ENCODE results near the gene HOXD9. TPM values are rescaled to one million over a fixed set of nuclear protein-coding genes. Genes with fewer than 3 reads are reported as not detected.

HOXD9 gene
- total RNA-seq (0.75 TPM), polyA plus RNA-seq (ENCODE audit: insufficient read depth in 1 of 8, insufficient read length in 8 of 8, low replicate concordance in 1 of 8) (1 to 10 TPM; 1.7 to 8.8 (median 5.0) TPM)
- long read RNA-seq, donor 1, result 0 reads
- long read RNA-seq, donor 2, result 0 reads
- long read RNA-seq, donor 3, transcript HOXD9-201 (2 exons, 1,870 nt), result major isoform, 9 of 32 reads
- long read RNA-seq, donor 3, partial matches to known transcripts, result 23 of 32 reads
- long read RNA-seq, donor 3, other reads (novel, unspliced or antisense), result 0 of 32 reads
- long read RNA-seq, donor 4, transcript HOXD9-201 (2 exons, 1,870 nt), result major isoform, 5 of 5 reads
- long read RNA-seq, donor 4, partial matches to known transcripts, result 0 of 5 reads
- long read RNA-seq, donor 4, other reads (novel, unspliced or antisense), result 0 of 5 reads
- long read RNA-seq, donor 5, transcript HOXD9-201 (2 exons, 1,870 nt), result major isoform, 6 of 6 reads
- long read RNA-seq, donor 5, partial matches to known transcripts, result 0 of 6 reads
- long read RNA-seq, donor 5, other reads (novel, unspliced or antisense), result 0 of 6 reads
- long read RNA-seq, donor 6, partial matches to known transcripts, result 14 of 17 reads
- long read RNA-seq, donor 6, other reads (novel, unspliced or antisense), result 0 of 17 reads
- long read RNA-seq, donor 7, partial matches to known transcripts, result 0 of 2 reads
- long read RNA-seq, donor 7, other reads (novel, unspliced or antisense), result 0 of 2 reads
- long read RNA-seq, donor 8, partial matches to known transcripts, result 0 of 1 reads
- long read RNA-seq, donor 8, other reads (novel, unspliced or antisense), result 0 of 1 reads
- long read RNA-seq, donor 9, partial matches to known transcripts, result 0 of 1 reads
- long read RNA-seq, donor 9, other reads (novel, unspliced or antisense), result 0 of 1 reads
- long read RNA-seq, donor 10, partial matches to known transcripts, result 0 of 1 reads
- long read RNA-seq, donor 10, other reads (novel, unspliced or antisense), result 0 of 1 reads
- long read RNA-seq, donor 11, partial matches to known transcripts, result 0 of 2 reads
- long read RNA-seq, donor 11, other reads (novel, unspliced or antisense), result 0 of 2 reads

- H3K4me3 ChIP-seq (ENCODE audit: low read length), result peak within 1 kb of the TSS; percentile 57
- peaks cover 10% of the 10 kb centered on the region for H3K4me1 ChIP-seq (ENCODE audit: control insufficient read depth, insufficient read depth, low read length)
- under 1% methylated on average over 52 of the region's 84 CpGs for WGBS (ENCODE audit: insufficient coverage)
- peaks cover 89% of the 10 kb centered on the region for H3K27me3 ChIP-seq (ENCODE audit: control insufficient read depth, insufficient read depth, low read length)
- H3K36me3 ChIP-seq (ENCODE audit: control insufficient read depth, insufficient read depth, low read length), result no peaks in the 10 kb centered on the region
- no peak for DNase-seq
- no peak within 1 kb of the TSS for H3K27ac ChIP-seq (ENCODE audit: low read length)
- no peaks in the 10 kb centered on the region for H3K9me3 ChIP-seq (replicated peaks; ENCODE audit: control insufficient read depth, low read depth, low read length)
These were observed at the start of gene HOXD9 for GRCh38 chr2:176122683-176123410. Gene HOXD9 (plus strand): TSS chr2:176122719. CDS start chr2:176122769, 50 bp downstream.

GRCh38 chr2:176072951-176073904 lies 49.3 kb upstream of the HOXD9 start:
- WGBS (ENCODE audit: insufficient coverage), result 15% methylated on average over 20 of the region's 29 CpGs
- no peak for DNase-seq
- H3K27ac ChIP-seq (ENCODE audit: low read length), result no peak overlapping the region
- peaks cover 14% of the 10 kb centered on the region for H3K4me1 ChIP-seq (ENCODE audit: control insufficient read depth, insufficient read depth, low read length)
- H3K4me3 ChIP-seq (ENCODE audit: low read length), result no peak overlapping the region
- no peaks in the 10 kb centered on the region for H3K9me3 ChIP-seq (replicated peaks; ENCODE audit: control insufficient read depth, low read depth, low read length)
- H3K27me3 ChIP-seq (ENCODE audit: control insufficient read depth, insufficient read depth, low read length), result peaks cover 85% of the 10 kb centered on the region
- no peaks in the 10 kb centered on the region for H3K36me3 ChIP-seq (ENCODE audit: control insufficient read depth, insufficient read depth, low read length)

- 30% methylated on average over 2 of the region's 7 CpGs for WGBS (ENCODE audit: insufficient coverage)
- H3K36me3 ChIP-seq (ENCODE audit: control insufficient read depth, insufficient read depth, low read length), result no peaks in the 10 kb centered on the region
- peaks cover 13% of the 10 kb centered on the region for H3K4me1 ChIP-seq (ENCODE audit: control insufficient read depth, insufficient read depth, low read length)
- H3K4me3 ChIP-seq (ENCODE audit: low read length), result no peak overlapping the region
- peaks cover 85% of the 10 kb centered on the region for H3K27me3 ChIP-seq (ENCODE audit: control insufficient read depth, insufficient read depth, low read length)
- H3K27ac ChIP-seq (ENCODE audit: low read length), result no peak overlapping the region
- DNase-seq, result no peak
- no peaks in the 10 kb centered on the region for H3K9me3 ChIP-seq (replicated peaks; ENCODE audit: control insufficient read depth, low read depth, low read length)
These were observed 47.5 kb upstream of the HOXD9 start for GRCh38 chr2:176074919-176075425.

GRCh38 chr2:176075481-176075880 lies 47.0 kb upstream of the HOXD9 start:
- H3K27me3 ChIP-seq (ENCODE audit: control insufficient read depth, insufficient read depth, low read length), result peaks cover 83% of the 10 kb centered on the region
- H3K9me3 ChIP-seq (replicated peaks; ENCODE audit: control insufficient read depth, low read depth, low read length), result no peaks in the 10 kb centered on the region
- no peak for DNase-seq
- H3K4me1 ChIP-seq (ENCODE audit: control insufficient read depth, insufficient read depth, low read length), result peaks cover 13% of the 10 kb centered on the region
- WGBS (ENCODE audit: insufficient coverage), result 4% methylated on average over 7 of the region's 15 CpGs
- H3K4me3 ChIP-seq (ENCODE audit: low read length), result no peak overlapping the region
- H3K27ac ChIP-seq (ENCODE audit: low read length), result no peak overlapping the region
- no peaks in the 10 kb centered on the region for H3K36me3 ChIP-seq (ENCODE audit: control insufficient read depth, insufficient read depth, low read length)

GRCh38 chr2:176076063-176076462 lies 46.5 kb upstream of the HOXD9 start:
- Histone ChIP-seq H3K27me3 (ENCODE audit: control insufficient read depth, insufficient read depth, low read length) (peaks cover 83% of the 10 kb centered on the region), H3K4me1 (ENCODE audit: control insufficient read depth, insufficient read depth, low read length) (peaks cover 17% of the 10 kb centered on the region), H3K4me3 (ENCODE audit: low read length) (no peak overlapping the region), H3K27ac (ENCODE audit: low read length) (no peak overlapping the region), H3K36me3 (ENCODE audit: control insufficient read depth, insufficient read depth, low read length) (no peaks in the 10 kb centered on the region), H3K9me3 (replicated peaks; ENCODE audit: control insufficient read depth, low read depth, low read length) (no peaks in the 10 kb centered on the region)
- no CpG with 5 or more reads among the region's 7 CpGs for WGBS (ENCODE audit: insufficient coverage)
- DNase-seq, result no peak

GRCh38 chr2:176076796-176077195 lies 45.7 kb upstream of the HOXD9 start:
- Histone ChIP-seq H3K36me3 (ENCODE audit: control insufficient read depth, insufficient read depth, low read length) (no peaks in the 10 kb centered on the region), H3K9me3 (replicated peaks; ENCODE audit: control insufficient read depth, low read depth, low read length) (no peaks in the 10 kb centered on the region), H3K27ac (ENCODE audit: low read length) (no peak overlapping the region), H3K4me1 (ENCODE audit: control insufficient read depth, insufficient read depth, low read length) (peaks cover 14% of the 10 kb centered on the region), H3K4me3 (ENCODE audit: low read length) (no peak overlapping the region), H3K27me3 (ENCODE audit: control insufficient read depth, insufficient read depth, low read length) (peaks cover 83% of the 10 kb centered on the region)
- WGBS (ENCODE audit: insufficient coverage), result no CpG with 5 or more reads among the region's 2 CpGs
- DNase-seq, result no peak

- H3K27ac ChIP-seq (ENCODE audit: low read length), result no peak overlapping the region
- no peak for DNase-seq
- 17% methylated on average over 9 of the region's 25 CpGs for WGBS (ENCODE audit: insufficient coverage)
These were observed 43.8 kb upstream of the HOXD9 start for GRCh38 chr2:176078541-176079284.

GRCh38 chr2:176079285-176079830 lies 43.2 kb upstream of the HOXD9 start:
- no peak for DNase-seq
- H3K36me3 ChIP-seq (ENCODE audit: control insufficient read depth, insufficient read depth, low read length), result no peaks in the 10 kb centered on the region
- H3K4me3 ChIP-seq (ENCODE audit: low read length), result peak overlapping the region; percentile 6
- H3K4me1 ChIP-seq (ENCODE audit: control insufficient read depth, insufficient read depth, low read length), result peaks cover 25% of the 10 kb centered on the region
- no peak overlapping the region for H3K27ac ChIP-seq (ENCODE audit: low read length)
- no peaks in the 10 kb centered on the region for H3K9me3 ChIP-seq (replicated peaks; ENCODE audit: control insufficient read depth, low read depth, low read length)
- H3K27me3 ChIP-seq (ENCODE audit: control insufficient read depth, insufficient read depth, low read length), result peaks cover 84% of the 10 kb centered on the region
- WGBS (ENCODE audit: insufficient coverage), result 2% methylated on average over 21 of the region's 30 CpGs

More at GRCh38 chr2:176078541-176079284, 43.8 kb upstream of the HOXD9 start:
- no peaks in the 10 kb centered on the region for H3K36me3 ChIP-seq (ENCODE audit: control insufficient read depth, insufficient read depth, low read length)
- H3K27me3 ChIP-seq (ENCODE audit: control insufficient read depth, insufficient read depth, low read length), result peaks cover 84% of the 10 kb centered on the region
- H3K4me3 ChIP-seq (ENCODE audit: low read length), result no peak overlapping the region
- H3K4me1 ChIP-seq (ENCODE audit: control insufficient read depth, insufficient read depth, low read length), result peaks cover 24% of the 10 kb centered on the region
- no peaks in the 10 kb centered on the region for H3K9me3 ChIP-seq (replicated peaks; ENCODE audit: control insufficient read depth, low read depth, low read length)

All from muscle of leg (tissue), 16 donors.